Measurements from ENCODE around the gene ADCY1.

- TF ChIP-seq, protein P1, sequence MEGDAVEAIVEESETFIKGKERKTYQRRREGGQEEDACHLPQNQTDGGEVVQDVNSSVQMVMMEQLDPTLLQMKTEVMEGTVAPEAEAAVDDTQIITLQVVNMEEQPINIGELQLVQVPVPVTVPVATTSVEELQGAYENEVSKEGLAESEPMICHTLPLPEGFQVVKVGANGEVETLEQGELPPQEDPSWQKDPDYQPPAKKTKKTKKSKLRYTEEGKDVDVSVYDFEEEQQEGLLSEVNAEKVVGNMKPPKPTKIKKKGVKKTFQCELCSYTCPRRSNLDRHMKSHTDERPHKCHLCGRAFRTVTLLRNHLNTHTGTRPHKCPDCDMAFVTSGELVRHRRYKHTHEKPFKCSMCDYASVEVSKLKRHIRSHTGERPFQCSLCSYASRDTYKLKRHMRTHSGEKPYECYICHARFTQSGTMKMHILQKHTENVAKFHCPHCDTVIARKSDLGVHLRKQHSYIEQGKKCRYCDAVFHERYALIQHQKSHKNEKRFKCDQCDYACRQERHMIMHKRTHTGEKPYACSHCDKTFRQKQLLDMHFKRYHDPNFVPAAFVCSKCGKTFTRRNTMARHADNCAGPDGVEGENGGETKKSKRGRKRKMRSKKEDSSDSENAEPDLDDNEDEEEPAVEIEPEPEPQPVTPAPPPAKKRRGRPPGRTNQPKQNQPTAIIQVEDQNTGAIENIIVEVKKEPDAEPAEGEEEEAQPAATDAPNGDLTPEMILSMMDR (conservative IDR thresholded peaks at IDR 0.05; ENCODE audit: low read depth, low read length), result no peak
- TF ChIP-seq EZH2 (IDR thresholded peaks at IDR 0.05; ENCODE audit: borderline replicate concordance, low read depth, low read length, poor library complexity, severe bottlenecking), result no peak
Measured at GRCh38 chr7:45610660-45611299, 36.6 kb downstream of the ADCY1 start.

Measured in A673 (cell line).